HG03025 (cell line): ENCODE measurements around the gene MVB12B.

Experiments
- ATAC-seq: cut with Tn5 transposase; IDR thresholded peaks from one replicate; pipeline ENCODE4 v1.9.1; 2021; ENCODE audit warnings: mild to moderate bottlenecking, moderate library complexity; ENCODE audit not compliant: unreplicated experiment, low FRiP score

MVB12B gene

GRCh38 chr9:126511411-126511810 lies 184.8 kb downstream of the MVB12B start:
- no peak for ATAC-seq

DNA sequence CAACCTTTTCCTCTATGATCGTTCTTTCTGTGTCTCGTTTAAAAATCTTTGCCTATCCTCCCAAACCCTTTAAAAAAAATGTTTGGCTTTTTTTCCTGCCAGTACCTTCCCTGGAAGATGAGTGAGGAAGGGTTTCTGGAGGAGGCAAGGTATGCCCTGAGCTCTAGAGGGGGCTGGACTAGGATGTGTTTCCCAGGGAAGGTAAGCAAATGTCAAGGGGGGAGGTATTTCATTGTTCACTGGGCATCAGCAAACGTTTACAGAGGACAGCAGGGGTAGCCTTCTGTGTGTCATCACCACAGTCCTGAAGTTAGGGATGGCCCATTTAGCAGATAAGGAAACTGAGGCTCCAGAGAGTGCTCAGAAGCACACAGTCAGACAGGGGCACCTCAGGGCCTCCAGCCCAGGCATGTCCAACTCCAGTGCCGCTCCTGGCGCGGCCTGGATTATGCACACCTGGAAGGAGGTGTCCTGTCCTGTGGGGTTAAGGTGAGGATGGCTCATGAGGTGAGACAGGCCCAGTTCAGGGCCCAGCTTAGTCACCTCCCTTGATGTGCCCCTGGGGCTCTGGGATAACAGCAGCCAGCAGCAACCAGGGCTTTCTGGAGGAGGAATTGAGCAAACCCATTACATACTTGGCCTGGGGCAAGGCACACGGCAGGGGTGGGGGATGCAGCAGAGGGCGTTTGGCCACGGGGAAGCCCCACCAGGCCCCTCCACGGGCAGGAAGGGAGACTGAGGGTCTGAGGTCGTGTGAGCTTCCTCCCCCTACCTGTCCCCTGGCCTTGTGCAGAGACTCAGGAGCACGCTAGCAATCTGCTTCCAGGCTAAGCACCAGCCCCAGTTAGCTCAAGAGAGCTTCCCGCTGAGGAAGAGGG lies 186.8 kb downstream of the MVB12B start:
- no peak for ATAC-seq

- no peak for ATAC-seq
These were observed 187.6 kb downstream of the MVB12B start for GRCh38 chr9:126514037-126514821.

GRCh38 chr9:126515001-126515872 lies 188.6 kb downstream of the MVB12B start:
- no peak for ATAC-seq

GRCh38 chr9:126515873-126516505 lies 189.4 kb downstream of the MVB12B start:
- no peak for ATAC-seq

DNA sequence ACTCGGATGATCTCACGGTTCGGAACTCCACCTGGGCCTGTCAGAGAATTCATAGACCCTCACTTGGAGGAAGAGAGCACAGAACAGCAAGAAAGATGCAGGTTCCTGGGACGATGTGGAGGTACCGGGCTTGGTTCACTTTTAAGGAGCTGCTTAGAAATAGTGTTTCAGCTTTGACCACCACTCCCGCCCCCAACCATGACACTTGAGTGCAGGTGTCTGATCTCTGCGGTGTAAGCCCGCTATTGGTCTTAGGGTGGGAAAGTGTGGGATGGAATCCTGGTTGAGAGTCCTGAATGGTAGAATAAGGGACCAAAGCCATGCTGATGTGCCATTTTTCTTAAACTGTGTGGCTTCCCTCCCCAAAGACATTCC lies 189.9 kb downstream of the MVB12B start:
- no peak for ATAC-seq

- ATAC-seq, result no peak
These were observed 190.6 kb downstream of the MVB12B start for GRCh38 chr9:126516936-126517832.

DNA sequence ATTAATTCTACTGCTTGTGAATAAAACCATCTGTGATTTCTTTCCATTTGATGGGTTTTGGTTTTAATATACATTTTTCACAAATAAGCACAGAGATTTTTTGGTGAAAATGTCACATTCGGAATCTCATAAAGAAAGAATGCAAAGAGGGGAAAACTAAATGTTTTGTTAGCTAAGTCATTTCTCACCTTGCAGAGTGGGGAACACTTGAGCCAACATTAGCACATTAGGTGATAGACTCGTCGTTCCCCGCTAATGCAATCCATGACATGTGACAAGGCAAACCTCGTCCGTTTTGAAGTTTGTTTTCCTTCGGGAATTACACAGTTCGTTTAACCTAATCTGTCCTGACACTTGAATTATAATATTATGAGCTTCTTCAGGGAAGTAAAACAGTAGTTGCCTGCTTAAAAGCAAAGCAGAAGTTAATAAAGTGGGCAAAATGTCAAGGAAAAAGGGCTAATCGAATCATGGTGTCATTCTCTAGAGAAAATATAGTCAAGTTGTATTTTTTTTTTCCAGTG lies 191.3 kb downstream of the MVB12B start:
- no peak for ATAC-seq

- no peak for ATAC-seq
These were observed 192.1 kb downstream of the MVB12B start for GRCh38 chr9:126518763-126519162.

GRCh38 chr9:126519660-126520420 lies 193.2 kb downstream of the MVB12B start:
- no peak for ATAC-seq

DNA sequence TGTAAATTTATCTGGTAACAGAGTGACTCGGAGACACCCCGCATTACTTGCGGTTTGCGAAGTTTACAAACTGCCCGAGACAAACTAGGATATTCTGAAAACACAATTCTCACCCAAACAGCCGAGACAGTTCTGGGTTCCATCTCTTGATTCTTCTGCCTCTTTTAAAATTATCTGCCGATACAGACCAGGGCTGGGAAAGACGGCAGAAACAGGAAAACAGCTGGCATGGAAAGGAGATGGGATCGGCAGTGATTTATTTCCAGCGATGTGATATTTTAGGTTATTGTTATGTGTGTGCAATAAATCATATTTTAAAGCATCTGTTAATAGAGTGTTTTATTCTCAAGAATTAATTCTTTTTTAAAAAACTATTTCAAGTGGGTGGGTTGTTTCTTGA lies 193.8 kb downstream of the MVB12B start:
- no peak for ATAC-seq

GRCh38 chr9:126521089-126521488 lies 194.5 kb downstream of the MVB12B start:
- ATAC-seq, result no peak

- no peak for ATAC-seq
These were observed 194.9 kb downstream of the MVB12B start for GRCh38 chr9:126521551-126521950.

DNA sequence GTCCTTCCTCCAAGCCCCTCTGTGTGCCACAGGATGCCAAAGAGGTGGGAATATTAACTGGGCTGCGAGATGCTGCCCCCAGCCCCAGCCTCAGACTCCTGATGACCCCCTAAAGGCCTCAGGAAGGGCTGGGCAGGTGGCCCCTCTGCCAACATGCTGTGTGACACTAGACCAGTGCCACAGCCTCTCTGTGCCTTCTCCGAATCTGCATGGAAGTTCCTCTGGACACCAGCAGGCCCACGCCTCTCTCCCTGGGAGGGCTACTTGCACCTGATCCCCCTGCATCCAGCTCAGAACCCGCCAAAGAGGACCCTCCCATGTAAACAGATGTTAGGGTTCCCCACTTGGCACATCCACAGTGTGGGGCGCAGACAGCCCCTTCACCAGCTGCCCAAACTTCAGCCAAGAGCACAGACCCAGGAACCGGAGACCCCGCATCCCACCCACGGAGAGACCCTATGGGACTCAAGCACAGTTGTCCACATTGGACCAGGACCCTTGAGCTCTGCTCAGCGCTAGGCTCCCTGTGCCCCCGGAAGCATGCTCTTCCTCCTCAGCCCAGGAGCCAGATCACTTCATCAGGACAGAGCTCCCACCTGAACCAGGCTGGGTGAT lies 195.5 kb downstream of the MVB12B start:
- no peak for ATAC-seq

- ATAC-seq, result no peak
These were observed 196.2 kb downstream of the MVB12B start for GRCh38 chr9:126522612-126523356.

- ATAC-seq, result no peak
These were observed 197.0 kb downstream of the MVB12B start for GRCh38 chr9:126523611-126524111.
